ES-I3 (cell line): ENCODE results near the gene SEMA5B.

Source experiments
- H3K36me3 ChIP-seq: 2 replicates; pipeline ENCODE4 v1.6.1; 2013; ENCODE audit warnings: mild to moderate bottlenecking, low read length, control low read depth, moderate library complexity; ENCODE audit not compliant: insufficient read depth
- H3K4me1 ChIP-seq: 2 replicates; pipeline ENCODE4 v1.6.1; 2013; ENCODE audit warnings: mild to moderate bottlenecking, control low read depth, low read length; ENCODE audit not compliant: insufficient read depth
- H3K9ac ChIP-seq: 2 replicates; pipeline ENCODE4 v1.6.1; 2013; ENCODE audit warnings: low read depth, mild to moderate bottlenecking, low read length, moderate library complexity
- H3K9me3 ChIP-seq: 2 replicates; pipeline ENCODE4 v1.6.1; 2013; ENCODE audit warnings: mild to moderate bottlenecking, low read length, moderate library complexity; ENCODE audit not compliant: control insufficient read depth, insufficient read depth

Gene SEMA5B

GRCh38 chr3:123066599-123066895 lies 39.0 kb upstream of the SEMA5B start:
- H3K9ac ChIP-seq: peak overlapping the region; percentile 54; the same call in 1 of the 2 replicates
- H3K4me1 ChIP-seq: no peaks in the 10 kb centered on the region; the same call in 1 of the 2 replicates
- H3K9me3 ChIP-seq: no peaks in the 10 kb centered on the region
- H3K36me3 ChIP-seq: no peaks in the 10 kb centered on the region

GRCh38 chr3:123064914-123065313 lies 37.4 kb upstream of the SEMA5B start:
- no peak overlapping the region for H3K9ac ChIP-seq
- no peaks in the 10 kb centered on the region; the same call in 1 of the 2 replicates for H3K4me1 ChIP-seq

GRCh38 chr3:123064506-123064905 lies 36.9 kb upstream of the SEMA5B start:
- no peaks in the 10 kb centered on the region; the same call in 1 of the 2 replicates for H3K4me1 ChIP-seq
- H3K9ac ChIP-seq: no peak overlapping the region
- no peaks in the 10 kb centered on the region for H3K9me3 ChIP-seq
- H3K36me3 ChIP-seq: no peaks in the 10 kb centered on the region

More at GRCh38 chr3:123064914-123065313, 37.4 kb upstream of the SEMA5B start:
- no peaks in the 10 kb centered on the region for H3K36me3 ChIP-seq
- no peaks in the 10 kb centered on the region for H3K9me3 ChIP-seq

DNA sequence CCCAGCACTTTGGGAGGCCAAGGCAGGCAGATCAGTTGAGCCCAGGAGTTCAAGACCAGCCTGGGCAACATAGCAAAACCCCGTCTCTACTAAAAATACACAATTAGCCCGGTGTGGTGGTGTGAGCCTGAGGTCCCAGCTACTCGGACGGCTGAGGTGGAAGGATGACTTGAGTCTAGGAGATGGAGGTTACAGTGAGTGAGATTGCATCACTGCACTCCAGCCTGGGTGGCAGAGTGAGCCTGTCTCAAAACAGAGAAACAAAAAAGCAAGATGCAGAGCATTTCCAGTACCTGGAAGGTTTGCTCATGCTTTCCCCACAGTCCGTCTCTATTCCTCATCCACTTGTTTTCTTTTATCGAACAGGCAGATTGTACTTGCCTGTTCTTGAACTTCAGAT lies 35.5 kb upstream of the SEMA5B start:
- H3K36me3 ChIP-seq: no peaks in the 10 kb centered on the region
- no peaks in the 10 kb centered on the region; the same call in 1 of the 2 replicates for H3K4me1 ChIP-seq
- no peak overlapping the region for H3K9ac ChIP-seq
- no peaks in the 10 kb centered on the region for H3K9me3 ChIP-seq

DNA sequence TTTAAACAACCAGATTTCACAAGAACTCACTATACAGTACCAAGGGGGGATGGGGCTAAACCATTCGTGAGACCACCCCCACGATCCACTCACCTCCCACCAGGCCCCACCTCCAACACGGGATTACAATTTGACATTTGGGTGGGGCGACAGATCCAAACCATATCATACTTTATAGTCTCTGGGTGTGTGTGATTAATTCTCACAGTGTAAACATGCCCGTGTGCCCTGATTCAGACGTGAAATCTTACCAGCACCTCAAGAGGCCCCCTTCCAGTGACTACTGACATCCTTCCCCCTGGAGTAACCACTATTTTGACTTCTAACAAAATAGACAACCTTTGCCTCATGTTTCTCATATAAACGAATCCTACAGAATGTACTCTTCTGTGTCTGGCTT lies 34.3 kb upstream of the SEMA5B start:
- H3K36me3 ChIP-seq: no peaks in the 10 kb centered on the region
- no peaks in the 10 kb centered on the region; the same call in 1 of the 2 replicates for H3K4me1 ChIP-seq
- H3K9me3 ChIP-seq: no peaks in the 10 kb centered on the region
- no peak overlapping the region for H3K9ac ChIP-seq

- H3K36me3 ChIP-seq: no peaks in the 10 kb centered on the region
- no peaks in the 10 kb centered on the region for H3K9me3 ChIP-seq
- H3K4me1 ChIP-seq: no peaks in the 10 kb centered on the region; the same call in 1 of the 2 replicates
- no peak overlapping the region for H3K9ac ChIP-seq
These were observed 32.5 kb upstream of the SEMA5B start for GRCh38 chr3:123060054-123060453.

DNA sequence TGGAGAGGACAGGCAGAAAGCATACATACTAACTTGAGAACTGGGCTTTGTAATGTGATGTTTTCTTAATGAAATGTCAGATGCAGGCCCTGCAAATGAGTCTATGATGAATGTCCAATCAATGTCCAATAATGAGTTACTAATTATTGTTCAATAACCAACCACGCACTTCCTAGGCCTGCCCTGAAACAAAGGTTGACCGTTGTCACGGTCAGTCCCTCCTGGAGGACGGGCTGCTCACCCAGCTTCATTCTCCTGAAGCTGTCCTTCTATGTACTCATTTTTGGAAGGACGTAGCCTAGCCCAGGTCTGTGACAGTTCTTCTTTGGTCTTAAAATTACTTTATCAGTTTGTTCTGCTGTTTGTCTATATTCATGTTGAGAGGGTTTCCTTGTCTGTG lies 30.9 kb upstream of the SEMA5B start:
- Histone ChIP-seq H3K36me3 (no peaks in the 10 kb centered on the region), H3K4me1 (no peaks in the 10 kb centered on the region), H3K9me3 (no peaks in the 10 kb centered on the region), H3K9ac (no peak overlapping the region)

- H3K4me1 ChIP-seq: no peaks in the 10 kb centered on the region
- H3K36me3 ChIP-seq: no peaks in the 10 kb centered on the region
- H3K9ac ChIP-seq: no peak overlapping the region
- H3K9me3 ChIP-seq: no peaks in the 10 kb centered on the region
These were observed 27.8 kb upstream of the SEMA5B start for GRCh38 chr3:123055352-123055751.

- H3K36me3 ChIP-seq: no peaks in the 10 kb centered on the region
- H3K9ac ChIP-seq: no peak overlapping the region
- no peaks in the 10 kb centered on the region for H3K4me1 ChIP-seq
- H3K9me3 ChIP-seq: no peaks in the 10 kb centered on the region
These were observed 27.4 kb upstream of the SEMA5B start for GRCh38 chr3:123054931-123055330.

DNA sequence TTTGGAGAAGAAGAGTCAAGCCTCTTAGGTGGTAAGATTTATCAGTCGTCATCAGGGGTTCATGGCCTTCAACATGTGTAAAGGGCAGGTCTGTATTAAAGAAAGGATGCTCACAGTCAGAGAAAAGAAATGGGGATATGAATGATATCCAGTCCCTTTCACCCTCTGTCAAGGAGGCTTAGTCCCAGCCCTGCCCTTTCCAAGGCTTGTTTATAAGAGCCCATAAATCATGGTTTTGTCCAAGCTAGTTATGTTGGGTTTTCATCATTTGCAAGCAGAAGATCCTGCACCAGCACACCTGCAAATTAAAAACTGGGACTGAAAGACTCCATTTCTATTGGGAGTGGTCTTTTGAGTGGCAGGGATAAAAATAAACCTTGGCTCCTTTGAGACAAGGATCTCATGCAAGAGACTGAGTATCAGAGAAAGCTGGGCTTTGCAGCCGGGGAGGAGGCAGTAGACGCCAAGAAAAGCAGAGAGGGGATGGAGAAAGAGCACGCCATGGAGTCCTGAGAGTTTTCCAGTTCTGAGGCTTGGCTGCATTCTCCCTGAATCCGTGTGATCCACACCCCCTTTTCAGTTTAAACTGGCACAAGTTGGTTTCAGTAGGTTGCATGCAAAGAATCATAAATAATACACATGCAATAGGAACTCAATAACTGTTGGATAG lies 26.7 kb upstream of the SEMA5B start:
- no peaks in the 10 kb centered on the region for H3K36me3 ChIP-seq
- H3K4me1 ChIP-seq: no peaks in the 10 kb centered on the region
- H3K9me3 ChIP-seq: no peaks in the 10 kb centered on the region
- no peak overlapping the region for H3K9ac ChIP-seq

DNA sequence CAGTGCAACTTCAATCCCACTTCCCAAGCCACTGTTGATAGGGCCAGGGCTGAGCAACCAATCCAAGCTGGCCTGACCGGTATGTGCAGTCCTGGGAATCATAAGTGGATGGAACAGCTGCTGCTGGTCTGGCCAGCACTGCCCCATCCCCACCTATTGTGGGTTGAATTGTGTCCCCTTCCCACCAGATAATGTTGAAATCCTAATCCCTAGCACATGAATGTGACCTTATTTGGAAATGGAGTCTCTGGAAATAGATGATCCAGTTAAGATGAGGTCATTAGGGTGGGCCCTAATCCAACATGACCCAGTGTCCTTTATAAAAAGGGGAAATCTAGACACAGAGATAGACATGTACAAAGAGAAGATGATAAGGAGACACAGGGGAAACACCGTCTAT lies 25.5 kb upstream of the SEMA5B start:
- no peaks in the 10 kb centered on the region; the same call in 1 of the 2 replicates for H3K4me1 ChIP-seq
- no peaks in the 10 kb centered on the region for H3K9me3 ChIP-seq
- H3K9ac ChIP-seq: no peak overlapping the region
- H3K36me3 ChIP-seq: no peaks in the 10 kb centered on the region

- Histone ChIP-seq H3K36me3 (no peaks in the 10 kb centered on the region), H3K9ac (no peak overlapping the region), H3K9me3 (no peaks in the 10 kb centered on the region), H3K4me1 (no peaks in the 10 kb centered on the region; the same call in 1 of the 2 replicates)
These were observed 23.1 kb upstream of the SEMA5B start for GRCh38 chr3:123050666-123051065.

GRCh38 chr3:123048480-123049237 lies 21.1 kb upstream of the SEMA5B start:
- H3K9me3 ChIP-seq: no peaks in the 10 kb centered on the region
- no peak overlapping the region for H3K9ac ChIP-seq
- H3K4me1 ChIP-seq: peaks cover 7% of the 10 kb centered on the region; the same call in 1 of the 2 replicates
- no peaks in the 10 kb centered on the region for H3K36me3 ChIP-seq

- Histone ChIP-seq H3K36me3 (no peaks in the 10 kb centered on the region), H3K9ac (no peak overlapping the region), H3K4me1 (peaks cover 7% of the 10 kb centered on the region; the same call in 1 of the 2 replicates), H3K9me3 (no peaks in the 10 kb centered on the region)
These were observed 19.4 kb upstream of the SEMA5B start for GRCh38 chr3:123047062-123047319.
